Osteocyte (in vitro differentiated cells): ENCODE results near the gene FAM200B. TPM values are rescaled to one million over a fixed set of nuclear protein-coding genes. Genes with fewer than 3 reads are reported as not detected.

Source experiments
- DNase-seq: peaks from one replicate; pipeline ENCODE4 v3.0.0; 2021; ENCODE audit warnings: mixed read lengths; ENCODE audit not compliant: unreplicated experiment; ENCODE audit errors: extremely low spot score
- H3K27ac Mint-ChIP-seq: one replicate; pipeline ENCODE4 v1.8.0; 2021; ENCODE audit warnings: mild to moderate bottlenecking, mixed read lengths; ENCODE audit not compliant: unreplicated experiment
- H3K27me3 Mint-ChIP-seq: one replicate; pipeline ENCODE4 v1.8.0; 2021; ENCODE audit warnings: mixed read lengths; ENCODE audit not compliant: unreplicated experiment
- H3K36me3 Mint-ChIP-seq: one replicate; pipeline ENCODE4 v1.8.0; 2021; ENCODE audit warnings: mixed read lengths; ENCODE audit not compliant: unreplicated experiment
- H3K4me1 Mint-ChIP-seq: one replicate; pipeline ENCODE4 v1.8.0; 2021; ENCODE audit warnings: mixed read lengths; ENCODE audit not compliant: unreplicated experiment
- H3K4me3 Mint-ChIP-seq: one replicate; pipeline ENCODE4 v1.8.0; 2021; ENCODE audit warnings: mild to moderate bottlenecking, moderate library complexity, mixed read lengths; ENCODE audit not compliant: unreplicated experiment
- H3K9me3 Mint-ChIP-seq: one replicate; pipeline ENCODE4 v1.8.0; 2021; ENCODE audit warnings: mixed read lengths; ENCODE audit not compliant: unreplicated experiment
- CTCF ChIP-seq: fragments of 200-600 bp; sonication (generic); IDR thresholded peaks from 2 replicates; pipeline ENCODE4 v1.5.0; 2021; ENCODE audit warnings: antibody characterized with exemption, mild to moderate bottlenecking, moderate library complexity
- total RNA-seq: library from RNA; stranded (reverse); gene quantifications from 2 replicates; pipeline ENCODE4 v1.2.1, GENCODE V29; 2021

FAM200B gene
- total RNA-seq, 1 donor from 2014 or later, result 45.0 TPM

- no peak for TF ChIP-seq CTCF
- no peak for DNase-seq
- Mint-ChIP-seq H3K9me3 (no peaks in the 10 kb centered on the region), H3K4me1 (peaks cover 41% of the 10 kb centered on the region), H3K27me3 (no peaks in the 10 kb centered on the region), H3K4me3 (no peak overlapping the region), H3K27ac (no peak overlapping the region), H3K36me3 (no peaks in the 10 kb centered on the region)
Measured at GRCh38 chr4:15714141-15714540, 32.5 kb downstream of the FAM200B start.

- no peaks in the 10 kb centered on the region for H3K9me3 Mint-ChIP-seq
- H3K4me3 Mint-ChIP-seq, result no peak overlapping the region
- H3K27me3 Mint-ChIP-seq, result no peaks in the 10 kb centered on the region
- DNase-seq, result no peak
- peaks cover 41% of the 10 kb centered on the region for H3K4me1 Mint-ChIP-seq
- H3K36me3 Mint-ChIP-seq, result no peaks in the 10 kb centered on the region
- H3K27ac Mint-ChIP-seq, result no peak overlapping the region
- TF ChIP-seq CTCF, result no peak
Measured at GRCh38 chr4:15714646-15715435, 33.2 kb downstream of the FAM200B start.

GRCh38 chr4:15716115-15716514, 34.5 kb downstream of the FAM200B start:
- no peaks in the 10 kb centered on the region for H3K36me3 Mint-ChIP-seq
- no peak overlapping the region for H3K4me3 Mint-ChIP-seq
- DNase-seq, result no peak
- no peaks in the 10 kb centered on the region for H3K9me3 Mint-ChIP-seq
- no peak for TF ChIP-seq CTCF
- peaks cover 41% of the 10 kb centered on the region for H3K4me1 Mint-ChIP-seq
- no peaks in the 10 kb centered on the region for H3K27me3 Mint-ChIP-seq
- peak overlapping the region; percentile 40 for H3K27ac Mint-ChIP-seq

- Mint-ChIP-seq H3K27ac (peak overlapping the region; percentile 40), H3K4me1 (peaks cover 41% of the 10 kb centered on the region)
Measured at GRCh38 chr4:15717086-15717485, 35.5 kb downstream of the FAM200B start.

More at GRCh38 chr4:15717086-15717485, 35.5 kb downstream of the FAM200B start:
- Mint-ChIP-seq H3K9me3 (no peaks in the 10 kb centered on the region), H3K4me3 (no peak overlapping the region), H3K36me3 (no peaks in the 10 kb centered on the region), H3K27me3 (no peaks in the 10 kb centered on the region)
- TF ChIP-seq CTCF, result no peak
- no peak for DNase-seq
